Cardiac muscle cell (in vitro differentiated cells and primary cell): Measurements from ENCODE around the gene KRTAP6-1. TPM values are rescaled to one million over a fixed set of nuclear protein-coding genes. Genes with fewer than 3 reads are reported as not detected.

Source experiments
- DNase-seq, 2 donors: peaks; one replicate each; pipeline versions ENCODE4 v3.0.0 to v3.0.0-alpha.2; 2010 to 2017; ENCODE audit warnings: low read depth in 1 of 2, low spot score in 1 of 2
- H3K27ac ChIP-seq: fragments of 200-600 bp; sonication (generic); 2 replicates; pipeline ENCODE4 v1.5.1; 2016
- H3K27me3 ChIP-seq: fragments of 200-600 bp; sonication (generic); 2 replicates; pipeline ENCODE4 v1.6.0; 2016; ENCODE audit warnings: control low read depth
- H3K36me3 ChIP-seq: fragments of 200-600 bp; sonication (generic); 2 replicates; pipeline ENCODE4 v1.5.1; 2016; ENCODE audit warnings: control low read depth
- H3K4me1 ChIP-seq: fragments of 200-600 bp; sonication (generic); 2 replicates; pipeline ENCODE4 v1.8.1; 2017; ENCODE audit warnings: low read depth, mild to moderate bottlenecking, mixed run types
- H3K4me3 ChIP-seq: fragments of 200-600 bp; sonication (generic); 2 replicates; pipeline ENCODE4 v1.5.1; 2016; ENCODE audit warnings: mild to moderate bottlenecking
- H3K9me3 ChIP-seq: fragments of 200-600 bp; sonication (generic); 2 replicates; pipeline ENCODE4 v1.5.1; 2017; ENCODE audit warnings: low read depth, mild to moderate bottlenecking, control low read depth
- polyA plus RNA-seq: library from polyadenylated mRNA; unstranded; fragments of >200 nt; fragmentation: Nextera tagmentation; extraction: Ambion mirVana; gene quantifications from 2 replicates; pipeline ENCODE4 v1.2.1, GENCODE V29; 2016
- total RNA-seq: library from RNA; depleted of rRNA; stranded (reverse); fragments of >200 nt; gene quantifications from 2 replicates; pipeline ENCODE4 v1.2.3, GENCODE V29; 2016
- TF ChIP-seq, protein P1 (sequence below): IDR thresholded peaks from 2 replicates; pipeline ENCODE4 v1.5.1; 2012; ENCODE audit warnings: low read depth, mild to moderate bottlenecking, low read length

The KRTAP6-1 gene, protein sequence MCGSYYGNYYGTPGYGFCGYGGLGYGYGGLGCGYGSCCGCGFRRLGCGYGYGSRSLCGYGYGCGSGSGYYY
- total RNA-seq (not detected in 2 replicates), polyA plus RNA-seq (not detected in 2 replicates)

DNA sequence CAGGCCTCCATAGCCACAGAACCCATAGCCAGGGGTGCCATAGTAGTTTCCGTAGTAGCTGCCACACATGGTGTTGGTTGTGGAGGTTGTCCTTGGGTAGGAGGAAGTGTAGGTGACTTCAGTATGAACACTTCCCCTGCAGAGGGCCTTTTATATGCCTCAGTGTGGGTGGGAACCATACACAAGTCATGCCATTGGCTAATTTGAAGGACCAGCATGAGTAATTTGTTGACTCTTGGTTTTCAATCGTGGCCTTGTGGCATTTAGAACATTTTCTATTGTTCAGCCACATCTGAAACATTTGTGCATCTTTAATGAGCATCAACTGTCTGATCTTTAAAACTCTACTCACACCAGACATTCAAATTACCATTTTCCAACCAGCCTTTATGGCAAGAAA is at the start of gene KRTAP6-1:
KRTAP6-1 (minus strand) TSS at position 95 of the 400 bp plus-strand sequence; CDS start at position 69, 26 bp downstream.
- no peak within 1 kb of the TSS for H3K27ac ChIP-seq
- TF ChIP-seq, protein P1, sequence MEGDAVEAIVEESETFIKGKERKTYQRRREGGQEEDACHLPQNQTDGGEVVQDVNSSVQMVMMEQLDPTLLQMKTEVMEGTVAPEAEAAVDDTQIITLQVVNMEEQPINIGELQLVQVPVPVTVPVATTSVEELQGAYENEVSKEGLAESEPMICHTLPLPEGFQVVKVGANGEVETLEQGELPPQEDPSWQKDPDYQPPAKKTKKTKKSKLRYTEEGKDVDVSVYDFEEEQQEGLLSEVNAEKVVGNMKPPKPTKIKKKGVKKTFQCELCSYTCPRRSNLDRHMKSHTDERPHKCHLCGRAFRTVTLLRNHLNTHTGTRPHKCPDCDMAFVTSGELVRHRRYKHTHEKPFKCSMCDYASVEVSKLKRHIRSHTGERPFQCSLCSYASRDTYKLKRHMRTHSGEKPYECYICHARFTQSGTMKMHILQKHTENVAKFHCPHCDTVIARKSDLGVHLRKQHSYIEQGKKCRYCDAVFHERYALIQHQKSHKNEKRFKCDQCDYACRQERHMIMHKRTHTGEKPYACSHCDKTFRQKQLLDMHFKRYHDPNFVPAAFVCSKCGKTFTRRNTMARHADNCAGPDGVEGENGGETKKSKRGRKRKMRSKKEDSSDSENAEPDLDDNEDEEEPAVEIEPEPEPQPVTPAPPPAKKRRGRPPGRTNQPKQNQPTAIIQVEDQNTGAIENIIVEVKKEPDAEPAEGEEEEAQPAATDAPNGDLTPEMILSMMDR = no peak
- H3K4me1 ChIP-seq = no peaks in the 10 kb centered on the region
- H3K27me3 ChIP-seq = no peaks in the 10 kb centered on the region
- H3K9me3 ChIP-seq = no peaks in the 10 kb centered on the region
- no peak for DNase-seq
- no peaks in the 10 kb centered on the region for H3K36me3 ChIP-seq
- H3K4me3 ChIP-seq = no peak within 1 kb of the TSS

DNA sequence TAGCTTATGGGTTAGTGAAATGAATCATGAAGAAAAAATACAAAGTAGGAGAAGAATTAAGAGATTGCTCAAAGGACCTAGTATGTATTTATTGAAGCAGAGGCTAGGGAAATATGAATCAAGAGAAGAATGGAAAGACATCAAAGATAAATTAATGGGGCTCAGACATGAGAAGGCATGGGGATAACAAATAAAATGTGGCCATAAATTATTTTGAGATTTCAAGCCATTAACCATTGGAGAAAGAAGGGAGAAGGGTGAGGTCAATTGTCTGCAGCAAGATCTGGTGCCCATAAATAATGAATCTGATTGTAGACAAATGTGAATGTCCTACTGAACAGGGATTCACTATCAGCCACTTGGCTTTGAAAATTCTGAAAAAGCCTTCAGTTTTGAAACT is 39.2 kb upstream of the KRTAP6-1 start:
- TF ChIP-seq, protein P1 = no peak
- Histone ChIP-seq H3K27me3 (no peaks in the 10 kb centered on the region), H3K36me3 (no peaks in the 10 kb centered on the region), H3K27ac (no peak overlapping the region), H3K4me3 (no peak overlapping the region), H3K9me3 (no peaks in the 10 kb centered on the region), H3K4me1 (no peaks in the 10 kb centered on the region)
- DNase-seq = no peak

DNA sequence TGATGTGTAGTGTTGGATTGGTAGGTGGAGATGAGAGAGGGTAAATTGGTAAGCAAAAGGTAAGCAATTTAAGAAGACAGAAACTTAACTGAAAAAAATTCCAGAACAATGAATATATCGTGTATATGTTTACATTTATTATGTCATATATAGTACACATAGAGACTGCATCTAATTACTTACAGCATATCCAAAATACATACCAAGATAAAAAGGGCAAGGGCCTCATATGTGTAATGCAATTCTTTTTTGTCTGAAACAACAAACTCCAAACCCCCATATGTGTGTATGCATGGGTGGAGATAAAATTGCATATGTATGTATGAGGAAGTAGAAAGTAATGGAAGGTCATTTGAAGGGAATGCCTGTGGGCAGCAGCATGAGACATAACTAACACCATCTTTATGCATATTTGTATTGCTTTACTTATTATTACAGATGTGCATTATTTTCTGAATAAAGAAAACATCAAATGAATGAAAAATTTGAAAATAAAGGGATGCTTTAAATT is 33.2 kb upstream of the KRTAP6-1 start:
- TF ChIP-seq, protein P1 = no peak
- H3K4me1 ChIP-seq = no peaks in the 10 kb centered on the region
- no peak overlapping the region for H3K4me3 ChIP-seq
- no peak for DNase-seq
- no peaks in the 10 kb centered on the region for H3K36me3 ChIP-seq
- no peaks in the 10 kb centered on the region for H3K27me3 ChIP-seq
- no peaks in the 10 kb centered on the region for H3K9me3 ChIP-seq
- no peak overlapping the region for H3K27ac ChIP-seq

DNA sequence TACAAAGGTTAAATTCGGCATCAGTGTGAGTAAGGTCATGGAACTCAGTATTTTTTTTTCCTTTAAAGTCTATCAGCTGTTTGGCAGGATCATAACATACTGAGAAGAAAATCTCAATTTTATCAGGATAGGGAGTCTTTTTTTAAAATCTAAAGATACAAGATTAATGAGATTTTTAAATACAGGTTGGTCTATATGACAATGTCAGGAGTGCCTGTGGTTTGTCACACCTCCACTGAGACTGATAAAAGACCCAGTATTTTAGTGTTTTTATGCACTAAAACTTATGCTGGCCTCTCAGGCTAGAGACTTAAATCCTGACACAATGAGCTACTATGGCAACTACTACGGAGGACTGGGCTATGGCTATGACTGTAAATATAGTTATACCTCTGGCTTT is 28.8 kb upstream of the KRTAP6-1 start, which contains the start of gene KRTAP20-3:
KRTAP20-3 (plus strand) TSS at position 301 of the 400 bp plus-strand sequence.
- TF ChIP-seq, protein P1 = no peak
- H3K9me3 ChIP-seq = no peaks in the 10 kb centered on the region
- no peak within 1 kb of the TSS for H3K4me3 ChIP-seq
- no peaks in the 10 kb centered on the region for H3K36me3 ChIP-seq
- H3K27ac ChIP-seq = no peak within 1 kb of the TSS
- no peak for DNase-seq
- no peaks in the 10 kb centered on the region for H3K27me3 ChIP-seq
- H3K4me1 ChIP-seq = no peaks in the 10 kb centered on the region

DNA sequence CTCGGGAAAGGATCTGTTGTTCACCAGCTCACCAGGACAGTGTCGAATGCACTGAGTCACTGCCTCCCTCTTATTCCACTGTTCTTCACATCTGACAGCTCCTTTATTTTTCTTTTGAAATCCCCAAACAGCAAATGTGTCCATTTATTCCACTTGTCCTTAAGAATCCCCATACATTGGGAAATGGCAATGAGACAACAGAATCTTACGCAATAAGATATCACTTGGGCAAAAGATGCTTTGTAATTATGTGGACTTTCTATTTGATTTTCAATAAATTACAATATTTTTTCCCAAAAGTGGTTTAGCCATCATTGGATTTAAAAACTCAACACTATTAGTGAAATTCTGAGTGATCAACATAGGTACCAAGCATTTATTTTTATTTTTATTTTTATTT is 25.0 kb upstream of the KRTAP6-1 start:
- no peaks in the 10 kb centered on the region for H3K4me1 ChIP-seq
- DNase-seq = no peak
- no peak overlapping the region for H3K27ac ChIP-seq
- no peak overlapping the region for H3K4me3 ChIP-seq
- no peaks in the 10 kb centered on the region for H3K36me3 ChIP-seq
- TF ChIP-seq, protein P1 = no peak
- no peaks in the 10 kb centered on the region for H3K9me3 ChIP-seq
- H3K27me3 ChIP-seq = no peaks in the 10 kb centered on the region

DNA sequence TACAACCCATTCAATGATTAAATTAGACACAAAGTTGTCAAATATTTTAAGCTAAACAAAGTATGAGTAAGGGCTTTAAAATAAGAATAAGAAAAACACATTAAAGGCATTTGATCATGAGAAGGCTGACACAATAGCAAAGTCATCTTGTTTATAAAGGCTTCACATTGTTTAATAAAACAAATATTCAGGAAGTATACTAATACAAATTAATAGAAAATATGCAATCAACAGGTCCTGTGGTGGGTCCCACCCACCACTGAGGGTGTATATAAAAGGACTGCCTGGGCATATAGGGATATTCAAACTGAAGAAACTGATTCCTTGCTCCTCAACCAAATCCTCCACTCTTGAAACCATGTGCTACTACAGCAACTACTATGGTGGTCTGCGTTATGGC is 21.2 kb upstream of the KRTAP6-1 start, which contains the start of gene KRTAP20-2:
KRTAP20-2 (plus strand) TSS at position 301 of the 400 bp plus-strand sequence; CDS start at position 359, 58 bp downstream.
- H3K27me3 ChIP-seq = no peaks in the 10 kb centered on the region
- TF ChIP-seq, protein P1 = no peak
- no peaks in the 10 kb centered on the region for H3K36me3 ChIP-seq
- no peaks in the 10 kb centered on the region for H3K9me3 ChIP-seq
- no peaks in the 10 kb centered on the region for H3K4me1 ChIP-seq
- H3K4me3 ChIP-seq = no peak within 1 kb of the TSS
- no peak for DNase-seq
- H3K27ac ChIP-seq = no peak within 1 kb of the TSS
